PC-9 (cell line): Measurements from ENCODE around the gene GUCD1. TPM values are rescaled to one million over a fixed set of nuclear protein-coding genes. Genes with fewer than 3 reads are reported as not detected.
"Not testable (repeated sequence)": the region's sequence is repeated elsewhere in the genome, so short reads cannot be mapped to it uniquely, and the experiment has no call there.

Source experiments
- Bru-seq: library from RNA; stranded (reverse); fragments of 400-500 nt; gene quantifications from one replicate; lab custom pipeline; 2021; lab: Mats Ljungman, UMichigan
- BruChase-seq, 2 experiments: library from RNA; stranded (reverse); fragments of 400-500 nt; gene quantifications; one replicate each; lab custom pipeline; 2021; lab: Mats Ljungman, UMichigan
- BruUV-seq: library from RNA; stranded (reverse); fragments of 400-500 nt; replicated peaks from 2 replicates; lab custom pipeline; 2021; lab: Mats Ljungman, UMichigan
- CTCF ChIA-PET: fragments of 300-600 bp; sonication (Branson Sonifier 250); formaldehyde crosslinking; loops from one replicate; lab custom pipeline; 2022; ENCODE audit warnings: antibody characterized with exemption; lab: Charles Lee
- POLR2A ChIA-PET: fragments of 300-600 bp; sonication (Branson Sonifier 250); formaldehyde crosslinking; loops from one replicate; lab custom pipeline; 2022; ENCODE audit warnings: antibody characterized with exemption; ENCODE audit not compliant: unreplicated experiment; lab: Charles Lee
- DNase-seq, 2 experiments: peaks; one replicate each; pipeline versions ENCODE4 v3.0.0 to v3.0.0-alpha.2; 2015 to 2022; ENCODE audit warnings: mixed read lengths in 1 of 2
- H2AFZ ChIP-seq: fragments of 200-600 bp; sonication (generic); 2 replicates; pipeline ENCODE4 v1.8.1; 2017; ENCODE audit warnings: antibody characterized with exemption
- H3F3A ChIP-seq: fragments of 200-600 bp; sonication (generic); 2 replicates; pipeline ENCODE4 v1.8.1; 2017; ENCODE audit warnings: antibody characterized with exemption, mild to moderate bottlenecking, low read depth; ENCODE audit not compliant: insufficient read depth
- H3K27ac ChIP-seq: fragments of 200-600 bp; sonication (generic); 2 replicates; pipeline ENCODE4 v1.6.1; 2016; ENCODE audit warnings: mixed run types
- H3K27me3 ChIP-seq: fragments of 200-600 bp; sonication (generic); 2 replicates; pipeline ENCODE4 v1.6.1; 2016; ENCODE audit warnings: low read depth, mixed run types; ENCODE audit not compliant: insufficient read depth
- H3K36me3 ChIP-seq: fragments of 200-600 bp; sonication (generic); 2 replicates; pipeline ENCODE4 v1.6.1; 2016; ENCODE audit warnings: low read depth, mixed run types
- H3K4me1 ChIP-seq: fragments of 200-600 bp; sonication (generic); replicated peaks from 2 replicates; pipeline ENCODE4 v1.6.1; 2016; ENCODE audit warnings: mixed run types; ENCODE audit not compliant: insufficient read depth
- H3K4me2 ChIP-seq: fragments of 200-600 bp; sonication (generic); 2 replicates; pipeline ENCODE4 v1.6.1; 2017; ENCODE audit warnings: mixed run types
- H3K4me3 ChIP-seq: fragments of 200-600 bp; sonication (generic); 2 replicates; pipeline ENCODE4 v1.6.1; 2016; ENCODE audit warnings: mixed run types
- H3K79me2 ChIP-seq: fragments of 200-600 bp; sonication (generic); 2 replicates; pipeline ENCODE4 v1.6.1; 2017; ENCODE audit warnings: low read depth, mixed run types
- H3K9me2 ChIP-seq: fragments of 200-600 bp; sonication (generic); 2 replicates; pipeline ENCODE4 v1.8.1; 2017; ENCODE audit warnings: mild to moderate bottlenecking; ENCODE audit not compliant: insufficient read depth
- H3K9me3 ChIP-seq: fragments of 200-600 bp; sonication (generic); 2 replicates; pipeline ENCODE4 v1.8.1; 2016; ENCODE audit warnings: low read depth; ENCODE audit not compliant: insufficient read depth
- H4K20me1 ChIP-seq: fragments of 200-600 bp; sonication (generic); 2 replicates; pipeline ENCODE4 v1.8.1; 2017; ENCODE audit not compliant: insufficient read depth
- CTCF ChIP-seq: fragments of 200-600 bp; sonication (generic); conservative IDR thresholded peaks from 2 replicates; pipeline ENCODE4 v1.6.1; 2017; ENCODE audit warnings: mixed run types, antibody characterized with exemption, mild to moderate bottlenecking, moderate library complexity
- EZH2 ChIP-seq: fragments of 200-600 bp; sonication (generic); IDR thresholded peaks from 2 replicates; pipeline ENCODE4 v1.8.0; 2017; ENCODE audit warnings: antibody characterized with exemption, low read depth
- intact Hi-C: fragments of 100-400 bp; cut with micrococcal nuclease; formaldehyde crosslinking; loops from one replicate; pipeline ENCODE4 v1.10.0; 2022; ENCODE audit not compliant: unreplicated experiment
- long read RNA-seq: library from polyadenylated mRNA; stranded (forward); transcript quantifications from one replicate; pipeline ENCODE4 v2.0.0, GENCODE V29; 2022
- total RNA-seq: library from RNA; stranded (reverse); gene quantifications from 2 replicates; pipeline ENCODE4 v1.2.3, GENCODE V29; 2021

GUCD1 gene
- total RNA-seq (69.1 and 80.2 TPM in 2 replicates), Bru-seq, nascent RNA (percentile 72 among the genes with signal in this experiment), BruChase-seq, experiment 1, labeled RNA remaining after a 2-hour chase (percentile 78 among the genes with signal in this experiment), BruChase-seq, experiment 2, labeled RNA remaining after a 6-hour chase (percentile 95 among the genes with signal in this experiment)
- long read RNA-seq, transcript GUCD1-212 (2 exons, 510 nt): minor isoform, 7 of 59 reads
- long read RNA-seq, transcript GUCD1-206 (6 exons, 3,613 nt): major isoform, 20 of 59 reads
- long read RNA-seq, partial matches to known transcripts: 1 of 59 reads
- long read RNA-seq, other reads (novel, unspliced or antisense): 24 of 59 reads

GRCh38 chr22:24554313-24555164 lies at the start of gene GUCD1:
Gene GUCD1 (minus strand): TSS chr22:24555138. CDS start chr22:24554991, 147 bp downstream.
- TF ChIP-seq EZH2 (no peak), CTCF (no peak)
- H3K79me2 ChIP-seq: peaks cover 74% of the 10 kb centered on the region
- H3K9me2 ChIP-seq: no peaks in the 10 kb centered on the region
- ChIA-PET CTCF (interaction anchor here (0.6 kb wide), 1 partner anchor 784 kb away, joined by 7 read pairs; no protein-coding TSS in a partner anchor), POLR2A (interaction anchor here (0.5 kb wide), 1 partner anchor 404 kb away, joined by 30 read pairs; no protein-coding TSS in a partner anchor)
- peaks cover 19% of the 10 kb centered on the region; the same call in 1 of the 2 replicates for H3K36me3 ChIP-seq
- H3K9me3 ChIP-seq: no peaks in the 10 kb centered on the region
- peak within 1 kb of the TSS; percentile 98 for H3K4me2 ChIP-seq
- H3F3A ChIP-seq: 0 out of 2 replicates have a peak, but pooled peaks cover 6% of the 10 kb centered on the region
- peaks cover 27% of the 10 kb centered on the region for H4K20me1 ChIP-seq
- peak within 1 kb of the TSS; percentile 75 for H3K27ac ChIP-seq
- peaks cover 20% of the 10 kb centered on the region for H3K4me1 ChIP-seq
- intact Hi-C loops: no loop called here
- peak within 1 kb of the TSS; percentile 100 for H3K4me3 ChIP-seq
- peak in 1 of 2 experiments; percentile 11 for DNase-seq
- H2AFZ ChIP-seq: peak within 1 kb of the TSS; percentile 94
- no peaks in the 10 kb centered on the region for H3K27me3 ChIP-seq
- TSS peak; percentile 42 for BruUV-seq

GRCh38 chr22:24603770-24604629 lies 49.1 kb upstream of the GUCD1 start:
- POLR2A ChIA-PET, H4K20me1 ChIP-seq, H2AFZ ChIP-seq, BruUV-seq, H3K27me3 ChIP-seq, CTCF ChIA-PET, H3K4me3 ChIP-seq, H3K79me2 ChIP-seq, H3K9me2 ChIP-seq, DNase-seq, intact Hi-C loops, H3K9me3 ChIP-seq, H3K27ac ChIP-seq, H3F3A ChIP-seq, H3K36me3 ChIP-seq: not testable (repeated sequence)
- peaks cover 20% of the 10 kb centered on the region for H3K4me1 ChIP-seq
- H3K4me2 ChIP-seq: peak overlapping the region; percentile 66

GRCh38 chr22:24602847-24603769 lies 48.2 kb upstream of the GUCD1 start, which contains the start of gene GGT1:
Gene GGT1 (plus strand): TSS chr22:24603193. CDS start chr22:24611082, 7,889 bp downstream.
- H3K27ac ChIP-seq, intact Hi-C loops, H3K27me3 ChIP-seq, H3K9me3 ChIP-seq, H4K20me1 ChIP-seq, H3K79me2 ChIP-seq, H2AFZ ChIP-seq, BruUV-seq, H3K9me2 ChIP-seq, DNase-seq, POLR2A ChIA-PET, H3K36me3 ChIP-seq, H3K4me3 ChIP-seq, CTCF ChIA-PET, H3F3A ChIP-seq: not testable (repeated sequence)
- H3K4me2 ChIP-seq: peak within 1 kb of the TSS; percentile 66
- peaks cover 20% of the 10 kb centered on the region for H3K4me1 ChIP-seq

GRCh38 chr22:24602105-24602749 lies 47.3 kb upstream of the GUCD1 start:
- DNase-seq, BruUV-seq, H3K27me3 ChIP-seq, H3K79me2 ChIP-seq, H3K4me3 ChIP-seq, POLR2A ChIA-PET, H3K9me3 ChIP-seq, H3K27ac ChIP-seq, intact Hi-C loops, H4K20me1 ChIP-seq, CTCF ChIA-PET, H3F3A ChIP-seq, H2AFZ ChIP-seq, H3K36me3 ChIP-seq, H3K9me2 ChIP-seq: not testable (repeated sequence)
- H3K4me1 ChIP-seq: peaks cover 20% of the 10 kb centered on the region
- 0 out of 2 replicates have a peak overlapping the region, but pooled peaks have one; percentile 47 for H3K4me2 ChIP-seq
